H1 (cell line): ENCODE measurements around the gene CGNL1. TPM values are rescaled to one million over a fixed set of nuclear protein-coding genes. Genes with fewer than 3 reads are reported as not detected.

Source experiments
- CTCF ChIA-PET: fragments of 300-600 bp; sonication (Branson Sonifier 250); formaldehyde crosslinking; loops from one replicate; lab custom pipeline; 2021; ENCODE audit not compliant: partially characterized antibody; lab: Charles Lee
- POLR2A ChIA-PET: fragments of 300-600 bp; sonication (Branson Sonifier 250); formaldehyde crosslinking; loops from one replicate; lab custom pipeline; 2021; ENCODE audit warnings: inconsistent platforms; ENCODE audit not compliant: partially characterized antibody; lab: Charles Lee
- DNase-seq, 2 experiments: peaks; one replicate each; pipeline versions ENCODE4 v3.0.0 to v3.0.0-alpha.2; 2010 to 2022; ENCODE audit warnings: low spot score in 2 of 2, low read depth in 1 of 2, mixed read lengths in 1 of 2
- FAIRE-seq: peaks from 2 replicates; lab custom pipeline; 2011; peaks lifted over from hg19 to GRCh38; lab: Jason Lieb, UNC
- H2AFZ ChIP-seq: 2 replicates; pipeline ENCODE4 v1.8.1; 2012; ENCODE audit warnings: low read length, inconsistent platforms
- H2AK5ac ChIP-seq: 2 replicates; pipeline ENCODE4 v1.6.1; 2013; ENCODE audit warnings: low read depth, low read length
- H2BK120ac ChIP-seq: replicated peaks from 2 replicates; pipeline ENCODE3; 2013; ENCODE audit warnings: low read depth, low read length, inconsistent platforms
- H2BK12ac ChIP-seq: 2 replicates; pipeline ENCODE4 v1.6.1; 2013; ENCODE audit warnings: low read depth, low read length
- H2BK15ac ChIP-seq: 2 replicates; pipeline ENCODE4 v1.6.1; 2013; ENCODE audit warnings: low read length
- H2BK20ac ChIP-seq: 2 replicates; pipeline ENCODE4 v1.6.1; 2013; ENCODE audit warnings: low read length
- H2BK5ac ChIP-seq: 2 replicates; pipeline ENCODE4 v1.6.1; 2013; ENCODE audit warnings: low read depth, low read length
- H3K14ac ChIP-seq: 2 replicates; pipeline ENCODE4 v1.6.1; 2013; ENCODE audit warnings: inconsistent platforms; ENCODE audit not compliant: insufficient read length
- H3K18ac ChIP-seq: 2 replicates; pipeline ENCODE4 v1.6.1; 2013; ENCODE audit warnings: low read length; ENCODE audit errors: extremely low read depth
- H3K23ac ChIP-seq: 2 replicates; pipeline ENCODE4 v1.6.1; 2013; ENCODE audit warnings: inconsistent platforms; ENCODE audit not compliant: insufficient read length
- H3K23me2 ChIP-seq: 2 replicates; pipeline ENCODE4 v1.6.1; 2013; ENCODE audit warnings: low read depth, low read length
- H3K27ac ChIP-seq: 2 replicates; pipeline ENCODE4 v1.6.1; 2011; ENCODE audit warnings: low read depth, low read length, inconsistent platforms
- H3K27me3 ChIP-seq, 4 experiments: replicated peaks in 1 of 4; 1 replicate in 1 of 4; 2 replicates in 3 of 4; pipeline versions ENCODE4 v1.6.1 to v1.8.1; 2011 to 2013; ENCODE audit warnings: low read length in 3 of 4, mild to moderate bottlenecking in 3 of 4, inconsistent platforms in 2 of 4, mixed read lengths in 2 of 4, moderate library complexity in 1 of 4; ENCODE audit not compliant: control insufficient read depth in 3 of 4, insufficient read depth in 3 of 4; ENCODE audit errors: extremely low read depth in 1 of 4
- H3K36me3 ChIP-seq, 4 experiments: 2 replicates each; pipeline versions ENCODE4 v1.6.1 to v1.8.1; 2011 to 2013; ENCODE audit warnings: mild to moderate bottlenecking in 4 of 4, low read length in 3 of 4, moderate library complexity in 2 of 4, control low read depth in 1 of 4, inconsistent platforms in 1 of 4; ENCODE audit not compliant: insufficient read depth in 4 of 4, control insufficient read depth in 2 of 4
- H3K4ac ChIP-seq: replicated peaks from 2 replicates; pipeline ENCODE3; 2013; ENCODE audit warnings: low read length, low read depth, mixed read lengths, inconsistent platforms; ENCODE audit not compliant: insufficient read length
- H3K4me1 ChIP-seq, 4 experiments: replicated peaks in 1 of 4; 1 replicate in 1 of 4; 2 replicates in 3 of 4; pipeline versions ENCODE4 v1.6.1 to v1.8.1; 2011 to 2013; ENCODE audit warnings: low read length in 3 of 4, inconsistent platforms in 2 of 4, mixed read lengths in 1 of 4; ENCODE audit not compliant: insufficient read depth in 4 of 4, control insufficient read depth in 3 of 4
- H3K4me2 ChIP-seq, 2 experiments: 2 replicates each; pipeline versions ENCODE4 v1.6.1 to v1.8.1; 2011 to 2013; ENCODE audit warnings: low read depth in 2 of 2, low read length in 2 of 2, control low read depth in 1 of 2, inconsistent platforms in 1 of 2, mild to moderate bottlenecking in 1 of 2; ENCODE audit not compliant: insufficient read depth in 1 of 2
- H3K4me3 ChIP-seq, 4 experiments: fragments of 200-600, 300-600 bp in 1 of 4; sonication (generic), shearing (Covaris generic), sonication (Bioruptor Twin) in 1 of 4; 2 replicates each; pipeline versions ENCODE4 v1.5.1 to v1.8.1; 2011 to 2016; ENCODE audit warnings: low read length in 4 of 4, low read depth in 3 of 4, control low read depth in 2 of 4, inconsistent platforms in 2 of 4, mild to moderate bottlenecking in 2 of 4, mixed read lengths in 1 of 4, moderate library complexity in 1 of 4; ENCODE audit not compliant: insufficient read depth in 2 of 4; ENCODE audit errors: extremely low read depth in 1 of 4
- H3K56ac ChIP-seq: replicated peaks from 2 replicates; pipeline ENCODE3; 2013; ENCODE audit warnings: low read depth, mild to moderate bottlenecking, mixed read lengths, low read length, inconsistent platforms; ENCODE audit not compliant: insufficient read length
- H3K79me1 ChIP-seq: 2 replicates; pipeline ENCODE4 v1.6.1; 2013; ENCODE audit warnings: low read depth, low read length, control low read depth
- H3K79me2 ChIP-seq, 2 experiments: 2 replicates each; pipeline versions ENCODE4 v1.6.1 to v1.8.1; 2012 to 2013; ENCODE audit warnings: low read length in 2 of 2, mild to moderate bottlenecking in 2 of 2, inconsistent platforms in 1 of 2; ENCODE audit not compliant: insufficient read depth in 2 of 2, control insufficient read depth in 1 of 2
- H3K9ac ChIP-seq, 4 experiments: replicated peaks in 1 of 4; 1 replicate in 1 of 4; 2 replicates in 3 of 4; pipeline versions ENCODE4 v1.6.1 to v1.8.1; 2011 to 2013; ENCODE audit warnings: low read depth in 3 of 4, low read length in 3 of 4, control low read depth in 2 of 4, mild to moderate bottlenecking in 2 of 4, moderate library complexity in 2 of 4, inconsistent platforms in 1 of 4; ENCODE audit errors: extremely low read depth in 1 of 4
- H3K9me3 ChIP-seq, 2 experiments: 2 replicates each; pipeline versions ENCODE4 v1.6.1 to v1.8.1; 2012 to 2013; ENCODE audit warnings: mild to moderate bottlenecking in 2 of 2, moderate library complexity in 2 of 2, control low read depth in 1 of 2, inconsistent platforms in 1 of 2, low read depth in 1 of 2, low read length in 1 of 2, mixed read lengths in 1 of 2; ENCODE audit not compliant: insufficient read depth in 2 of 2
- H4K20me1 ChIP-seq, 2 experiments: replicated peaks in 1 of 2; 2 replicates each; pipeline versions ENCODE3 to v1.8.1; 2011 to 2013; ENCODE audit warnings: inconsistent platforms in 2 of 2, low read length in 2 of 2, mild to moderate bottlenecking in 1 of 2; ENCODE audit not compliant: insufficient read depth in 2 of 2, control insufficient read depth in 1 of 2
- H4K5ac ChIP-seq: 2 replicates; pipeline ENCODE4 v1.6.1; 2013; ENCODE audit warnings: low read length, low read depth, mixed read lengths, inconsistent platforms; ENCODE audit not compliant: insufficient read length
- H4K8ac ChIP-seq: 2 replicates; pipeline ENCODE4 v1.8.0; 2013; ENCODE audit warnings: mild to moderate bottlenecking, moderate library complexity, low read length, inconsistent platforms; ENCODE audit not compliant: insufficient read depth; ENCODE audit errors: extremely low read depth
- H4K91ac ChIP-seq: replicated peaks from 2 replicates; pipeline ENCODE3; 2013; ENCODE audit warnings: low read length, mixed read lengths, inconsistent platforms; ENCODE audit not compliant: insufficient read length
- ASH2L ChIP-seq: fragments of 200-600, 300-600 bp; sonication (generic); IDR thresholded peaks from one replicate; pipeline ENCODE4 v1.7.1; 2017; ENCODE audit warnings: low read length
- BACH1 ChIP-seq: IDR thresholded peaks from 2 replicates; pipeline ENCODE4 v1.6.1; 2012; ENCODE audit warnings: low read length, improper control_type of control experiment
- CTBP2 ChIP-seq: IDR thresholded peaks from 2 replicates; pipeline ENCODE4 v1.7.0; 2011; ENCODE audit warnings: borderline replicate concordance, mild to moderate bottlenecking, moderate library complexity, mixed read lengths, low read length; ENCODE audit not compliant: insufficient read depth, insufficient read length
- EZH2 ChIP-seq: fragments of 200-600 bp; sonication (generic); IDR thresholded peaks from 2 replicates; pipeline ENCODE4 v1.7.1; 2012; ENCODE audit warnings: low read depth, mild to moderate bottlenecking, moderate library complexity, low read length, inconsistent platforms; ENCODE audit not compliant: severe bottlenecking
- GTF2F1 ChIP-seq: IDR thresholded peaks from 2 replicates; pipeline ENCODE4 v1.6.1; 2012; ENCODE audit warnings: low read depth, low read length, improper control_type of control experiment, borderline replicate concordance
- MAFK ChIP-seq: IDR thresholded peaks from 2 replicates; pipeline ENCODE4 v1.6.1; 2012; ENCODE audit warnings: low read depth, mild to moderate bottlenecking, improper control_type of control experiment, low read length
- RBBP5 ChIP-seq: IDR thresholded peaks from 2 replicates; pipeline ENCODE4 v1.7.1; 2012; ENCODE audit warnings: low read depth, mild to moderate bottlenecking, inconsistent platforms, low read length, moderate library complexity, borderline replicate concordance
- RNF2 ChIP-seq: fragments of 200-900, 300-1000 bp; sonication (generic); IDR thresholded peaks from 2 replicates; pipeline ENCODE4 v1.7.1; 2016; ENCODE audit warnings: borderline replicate concordance, low read depth, mild to moderate bottlenecking, antibody characterized with exemption, low read length; ENCODE audit not compliant: poor library complexity, severe bottlenecking; ENCODE audit errors: missing control alignments
- SUZ12 ChIP-seq: fragments of 200-600 bp; sonication (generic); IDR thresholded peaks from 2 replicates; pipeline ENCODE4 v1.6.1; 2012; ENCODE audit warnings: mild to moderate bottlenecking, inconsistent platforms, low read length, moderate library complexity, mixed read lengths
- TBP ChIP-seq: IDR thresholded peaks from 2 replicates; pipeline ENCODE4 v1.6.1; 2011; ENCODE audit warnings: low read depth, low read length, improper control_type of control experiment
- TEAD4 ChIP-seq: IDR thresholded peaks from 2 replicates; pipeline ENCODE4 v1.6.1; 2012; ENCODE audit warnings: low read depth, low read length, inconsistent platforms, mixed read lengths
- ZNF274 ChIP-seq: IDR thresholded peaks from 2 replicates; pipeline ENCODE4 v1.7.0; 2012; ENCODE audit warnings: low read length, borderline replicate concordance; ENCODE audit errors: extremely low read depth
- whole genome bisulfite sequencing, 2 experiments: shearing (Covaris generic) in 1 of 2; methylation state at CpG; one replicate each; pipeline versions ENCODE4 v1.1.6 to v1.1.7; 2013 to 2015; ENCODE audit warnings: low lambda C conversion rate in 2 of 2, mixed read lengths in 2 of 2, inconsistent platforms in 1 of 2, low coverage in 1 of 2, missing lambda C conversion rate in 1 of 2; ENCODE audit not compliant: insufficient replicate concordance in 2 of 2, insufficient coverage in 1 of 2, insufficient read length in 1 of 2; ENCODE audit errors: extremely low coverage in 1 of 2, missing lambda C conversion rate in 1 of 2; 5-methylcytosine and 5-hydroxymethylcytosine counted together
- polyA plus RNA-seq, 7 experiments: library from polyadenylated mRNA; depleted of rRNA in 3 of 7; stranded (reverse) in 5 of 7; unstranded in 2 of 7; fragments of >200 nt in 5 of 7; fragments of 200-250 nt in 2 of 7; gene quantifications; 1 replicate in 5 of 7; 2 replicates in 1 of 7; 4 replicates in 1 of 7; pipeline versions ENCODE4 v1.2.1 to v1.2.3, GENCODE V29; 2011 to 2013; ENCODE audit warnings: missing spikeins in 2 of 7, mixed read lengths in 2 of 7
- total RNA-seq: library from RNA; stranded (reverse); fragmentation: NEBNext Ultra II Directional; extraction: Animal tissue kit (Norgen Biotek cat#: 25700); gene quantifications from 2 replicates; pipeline ENCODE4 v1.2.1, GENCODE V29; 2021
- TF ChIP-seq, protein P1 (sequence below): IDR thresholded peaks from 2 replicates; pipeline ENCODE4 v1.6.1; 2012; ENCODE audit warnings: inconsistent platforms

The CGNL1 gene
- total and polyA plus RNA-seq, 2 of the 8 experiments (the other 6 are each of a cell fraction or from before 2014, with no cell fraction given), result 21.8 to 75.6 TPM

- CTCF ChIA-PET, result interaction anchor here (0.6 to 2.1 kb wide), 7 partner anchors 9 to 219 kb away, joined by 3 to 14 read pairs (median 4); no protein-coding TSS in a partner anchor
- TF ChIP-seq MAFK (no peak), BACH1 (no peak), TBP (no peak), GTF2F1 (no peak), ASH2L (no peak), ZNF274 (no peak), EZH2 (no peak), RBBP5 (no peak), RNF2 (no peak), CTBP2 (no peak), SUZ12 (no peak), TEAD4 (no peak)
- TF ChIP-seq, protein P1, sequence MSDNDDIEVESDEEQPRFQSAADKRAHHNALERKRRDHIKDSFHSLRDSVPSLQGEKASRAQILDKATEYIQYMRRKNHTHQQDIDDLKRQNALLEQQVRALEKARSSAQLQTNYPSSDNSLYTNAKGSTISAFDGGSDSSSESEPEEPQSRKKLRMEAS, result no peak
These were observed 181.0 kb downstream of the CGNL1 start for GRCh38 chr15:57557267-57557666.

More at GRCh38 chr15:57557267-57557666, 181.0 kb downstream of the CGNL1 start:
- H3K4me2 ChIP-seq, result no peak overlapping the region
- FAIRE-seq (no peak), DNase-seq (no peak)
- H2BK120ac ChIP-seq, result no peak overlapping the region
- no peak overlapping the region for H4K8ac ChIP-seq
- H3K23me2 ChIP-seq, result no peaks in the 10 kb centered on the region; the same call in 1 of the 2 replicates
- no peak overlapping the region for H2BK20ac ChIP-seq
- WGBS, 2 experiments, result 90% methylated on average over 3 of the region's 3 CpGs; no CpG with 5 or more reads in 1 of the 2 experiments
- no peaks in the 10 kb centered on the region for H3K27me3 ChIP-seq
- no peak overlapping the region for H3K4me3 ChIP-seq
- no peaks in the 10 kb centered on the region for H3K79me2 ChIP-seq
- no peaks in the 10 kb centered on the region for H3K79me1 ChIP-seq
- no peak overlapping the region for H3K56ac ChIP-seq
- H3K18ac ChIP-seq, result no peak overlapping the region
- no peak overlapping the region for H3K14ac ChIP-seq
- H4K5ac ChIP-seq, result no peak overlapping the region
- no peak overlapping the region for H3K27ac ChIP-seq
- no peak overlapping the region for H2BK5ac ChIP-seq
- no peak overlapping the region for H3K4ac ChIP-seq
- POLR2A ChIA-PET, result no interaction called here
- H2AFZ ChIP-seq, result no peak overlapping the region
- no peak overlapping the region for H3K23ac ChIP-seq
- H4K91ac ChIP-seq, result no peak overlapping the region
- no peaks in the 10 kb centered on the region for H4K20me1 ChIP-seq
- no peaks in the 10 kb centered on the region for H3K9me3 ChIP-seq
- no peak overlapping the region for H3K9ac ChIP-seq
- H3K4me1 ChIP-seq, result peaks cover 0 to 5% (median 1%) of the 10 kb centered on the region in 4 experiments; a peak in 4 of 7 replicates
- no peak overlapping the region for H2BK15ac ChIP-seq
- no peak overlapping the region for H2AK5ac ChIP-seq
- H2BK12ac ChIP-seq, result no peak overlapping the region
- H3K36me3 ChIP-seq, result 0 out of 8 replicates have a peak, but pooled peaks cover 0 to 4% (median 0%) of the 10 kb centered on the region in 4 experiments
